HUES6 (cell line): Measurements from ENCODE around the gene DBX1.
"Not testable (repeated sequence)": the region's sequence is repeated elsewhere in the genome, so short reads cannot be mapped to it uniquely, and the experiment has no call there.

Experiments used
- H3K27ac ChIP-seq: 2 replicates; pipeline ENCODE4 v1.7.0; 2013; ENCODE audit warnings: low read depth, mild to moderate bottlenecking, low read length, inconsistent platforms
- H3K27me3 ChIP-seq: 2 replicates; pipeline ENCODE4 v1.6.1; 2013; ENCODE audit warnings: low read length; ENCODE audit not compliant: control insufficient read depth, insufficient read depth
- H3K36me3 ChIP-seq: 2 replicates; pipeline ENCODE4 v1.6.1; 2013; ENCODE audit warnings: low read length; ENCODE audit not compliant: control insufficient read depth, insufficient read depth
- H3K4me1 ChIP-seq: 2 replicates; pipeline ENCODE4 v1.6.1; 2013; ENCODE audit warnings: low read length; ENCODE audit not compliant: control insufficient read depth, insufficient read depth
- H3K4me3 ChIP-seq: 2 replicates; pipeline ENCODE4 v1.5.1; 2013; ENCODE audit warnings: low read depth, low read length
- H3K9ac ChIP-seq: one replicate; pipeline ENCODE4 v1.6.1; 2013; ENCODE audit warnings: mild to moderate bottlenecking, low read length
- H3K9me3 ChIP-seq: 2 replicates; pipeline ENCODE4 v1.6.1; 2013; ENCODE audit warnings: low read depth, low read length; ENCODE audit not compliant: control insufficient read depth, insufficient read depth

The DBX1 gene, protein sequence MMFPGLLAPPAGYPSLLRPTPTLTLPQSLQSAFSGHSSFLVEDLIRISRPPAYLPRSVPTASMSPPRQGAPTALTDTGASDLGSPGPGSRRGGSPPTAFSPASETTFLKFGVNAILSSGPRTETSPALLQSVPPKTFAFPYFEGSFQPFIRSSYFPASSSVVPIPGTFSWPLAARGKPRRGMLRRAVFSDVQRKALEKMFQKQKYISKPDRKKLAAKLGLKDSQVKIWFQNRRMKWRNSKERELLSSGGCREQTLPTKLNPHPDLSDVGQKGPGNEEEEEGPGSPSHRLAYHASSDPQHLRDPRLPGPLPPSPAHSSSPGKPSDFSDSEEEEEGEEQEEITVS

DNA sequence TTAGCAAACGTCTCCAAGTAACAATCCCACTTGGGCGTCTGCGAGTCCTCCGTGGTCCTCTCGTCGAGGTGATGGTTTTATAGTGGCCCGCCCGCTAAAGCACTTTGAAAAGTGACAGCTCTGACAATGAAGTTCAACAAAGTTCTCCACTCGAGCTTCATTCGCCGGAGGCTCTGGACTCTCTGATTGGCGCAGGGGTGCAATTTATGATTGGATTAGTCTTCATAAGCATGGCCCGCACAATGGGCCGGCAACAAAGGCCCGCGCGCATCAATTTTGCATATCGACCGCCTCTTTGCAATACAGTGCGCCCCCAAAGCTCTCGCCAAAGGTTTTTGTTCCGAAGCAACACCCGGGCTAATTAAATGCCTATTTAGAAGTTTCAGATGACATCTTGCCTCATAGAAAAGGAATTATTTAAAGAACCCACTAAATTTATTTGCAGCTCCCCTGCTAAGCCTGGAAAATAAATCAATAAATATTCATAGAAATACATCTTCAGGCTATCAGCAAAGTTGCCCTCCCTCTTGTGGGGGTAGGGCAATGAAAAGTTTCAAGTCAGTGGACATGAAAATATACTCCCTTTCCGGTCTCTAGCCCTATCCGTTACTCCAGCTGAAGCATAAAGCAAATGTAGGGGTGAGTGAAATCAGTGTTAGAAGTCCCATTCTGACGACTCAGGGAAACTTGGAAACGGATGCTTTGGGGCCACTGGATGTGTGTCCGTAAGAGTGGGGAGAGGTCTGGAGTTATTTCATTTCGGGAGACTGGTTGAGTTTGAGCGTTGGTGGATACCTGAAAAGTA, at the start of gene DBX1:
Gene DBX1, minus strand, starts transcription at position 51 of the 805 bp plus-strand sequence. CDS start 151 bp downstream, outside the sequence.
- no peak within 1 kb of the TSS for H3K9ac ChIP-seq
- H3K36me3 ChIP-seq: no peaks in the 10 kb centered on the region
- no peaks in the 10 kb centered on the region for H3K9me3 ChIP-seq
- peak within 1 kb of the TSS; percentile 66 for H3K4me3 ChIP-seq
- peaks cover 100% of the 10 kb centered on the region for H3K27me3 ChIP-seq
- no peak within 1 kb of the TSS for H3K27ac ChIP-seq
- H3K4me1 ChIP-seq: peaks cover 46% of the 10 kb centered on the region

DNA sequence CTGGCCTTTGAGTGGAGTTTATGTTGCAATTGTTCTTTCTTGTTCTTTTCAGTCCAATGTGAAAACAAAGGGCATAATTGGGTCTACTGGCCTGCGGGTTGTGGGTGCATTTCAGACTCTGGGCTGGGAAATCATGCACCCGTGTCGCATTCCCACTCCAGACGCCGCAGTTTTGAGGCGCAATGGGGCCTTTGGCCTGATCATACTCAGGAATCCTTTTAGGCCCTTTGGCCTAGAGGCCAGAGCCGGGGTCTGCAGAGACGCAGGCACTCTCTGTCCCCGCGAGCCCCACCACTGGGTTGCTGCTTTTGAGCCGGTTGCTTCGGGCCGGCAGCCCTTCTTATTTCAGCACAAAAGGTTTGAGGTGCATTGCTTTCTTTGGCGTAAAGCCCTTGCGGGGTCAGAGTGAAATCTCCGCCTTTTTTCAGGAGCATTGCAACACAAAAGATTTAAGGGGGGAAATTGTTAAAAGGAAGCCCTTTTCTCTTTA, 48.4 kb upstream of the DBX1 start:
- Histone ChIP-seq H3K9ac (peak overlapping the region; percentile 6), H3K36me3 (no peaks in the 10 kb centered on the region), H3K27ac (no peak overlapping the region), H3K4me3 (peak overlapping the region; percentile 46), H3K9me3 (no peaks in the 10 kb centered on the region), H3K4me1 (peaks cover 5% of the 10 kb centered on the region), H3K27me3 (peaks cover 91% of the 10 kb centered on the region)

DNA sequence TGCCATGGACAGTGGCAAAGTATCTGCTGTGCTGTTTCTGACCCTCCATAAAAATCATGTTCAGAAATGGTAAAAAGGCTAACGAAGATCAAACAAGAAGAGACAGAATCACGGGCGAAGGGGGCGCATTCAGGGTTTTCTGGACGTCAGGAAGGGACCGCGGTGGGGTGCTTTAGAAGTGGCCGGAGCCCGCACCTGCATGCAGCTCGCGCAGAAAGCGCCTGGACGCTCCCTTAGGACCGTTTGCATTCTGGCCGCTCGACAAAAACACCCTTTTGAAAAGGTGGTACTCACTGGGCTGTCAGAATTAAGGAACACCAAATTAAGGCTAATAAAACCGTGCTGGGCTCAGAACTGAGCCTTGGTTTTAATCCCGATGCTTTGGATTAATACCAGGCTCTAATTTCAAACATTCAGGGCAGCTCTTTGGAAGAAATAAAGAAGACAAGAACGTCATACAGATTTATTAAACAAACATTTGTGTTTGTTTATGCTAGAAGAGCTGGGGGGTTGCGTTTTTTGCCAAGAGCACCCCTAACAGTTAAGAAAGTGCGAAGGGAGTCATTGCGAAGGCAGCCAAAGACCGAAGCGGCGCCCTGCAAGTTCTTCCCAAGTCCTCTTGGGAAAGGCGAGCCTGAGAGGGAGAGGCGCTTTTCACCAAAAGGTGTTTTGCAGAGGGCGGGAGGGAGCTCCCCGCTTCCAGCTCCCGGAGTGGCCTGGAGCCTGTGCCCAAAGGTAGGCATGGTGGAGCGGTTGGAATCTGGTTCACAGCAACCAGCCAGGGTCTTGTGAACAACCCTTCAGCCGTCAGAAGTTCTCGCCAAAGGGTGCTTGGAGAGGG, 47.7 kb upstream of the DBX1 start:
- Histone ChIP-seq H3K27ac (no peak overlapping the region), H3K4me3 (peak overlapping the region; percentile 46), H3K4me1 (peaks cover 5% of the 10 kb centered on the region), H3K27me3 (peaks cover 92% of the 10 kb centered on the region), H3K9me3 (no peaks in the 10 kb centered on the region), H3K36me3 (no peaks in the 10 kb centered on the region), H3K9ac (peak overlapping the region; percentile 6)

GRCh38 chr11:20205807-20206206, 45.5 kb upstream of the DBX1 start:
- Histone ChIP-seq H3K9ac (no peak overlapping the region), H3K4me1 (peaks cover 5% of the 10 kb centered on the region), H3K27me3 (peaks cover 99% of the 10 kb centered on the region), H3K9me3 (no peaks in the 10 kb centered on the region), H3K27ac (no peak overlapping the region), H3K36me3 (no peaks in the 10 kb centered on the region), H3K4me3 (no peak overlapping the region)

DNA sequence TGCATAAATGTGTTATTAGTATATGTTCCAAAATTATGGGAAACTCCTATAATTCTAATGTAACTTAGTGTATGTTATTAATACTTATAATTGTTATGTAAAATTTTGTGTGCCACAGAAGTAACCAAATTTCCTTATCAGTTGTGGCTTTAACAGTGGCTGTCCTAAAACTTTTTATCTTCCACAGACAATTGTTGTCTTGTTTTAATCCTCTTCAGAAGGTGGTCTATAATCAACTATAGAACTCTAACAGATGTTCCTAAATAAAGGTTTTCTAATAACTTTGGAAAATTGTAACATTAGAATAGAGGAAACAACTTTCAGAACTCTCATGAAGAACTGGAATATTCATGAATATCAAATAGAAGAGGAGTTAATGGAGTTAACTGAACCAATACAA, 44.4 kb upstream of the DBX1 start:
- Histone ChIP-seq H3K27ac (no peak overlapping the region), H3K9me3 (no peaks in the 10 kb centered on the region), H3K4me1 (peaks cover 5% of the 10 kb centered on the region), H3K9ac (no peak overlapping the region), H3K4me3 (no peak overlapping the region), H3K36me3 (no peaks in the 10 kb centered on the region), H3K27me3 (peaks cover 100% of the 10 kb centered on the region)

- Histone ChIP-seq H3K4me1 (peaks cover 5% of the 10 kb centered on the region), H3K9me3 (no peaks in the 10 kb centered on the region), H3K27me3 (peaks cover 100% of the 10 kb centered on the region), H3K4me3 (no peak overlapping the region), H3K36me3 (no peaks in the 10 kb centered on the region), H3K27ac (no peak overlapping the region), H3K9ac (no peak overlapping the region)
These were observed 43.6 kb upstream of the DBX1 start for GRCh38 chr11:20203831-20204230.

DNA sequence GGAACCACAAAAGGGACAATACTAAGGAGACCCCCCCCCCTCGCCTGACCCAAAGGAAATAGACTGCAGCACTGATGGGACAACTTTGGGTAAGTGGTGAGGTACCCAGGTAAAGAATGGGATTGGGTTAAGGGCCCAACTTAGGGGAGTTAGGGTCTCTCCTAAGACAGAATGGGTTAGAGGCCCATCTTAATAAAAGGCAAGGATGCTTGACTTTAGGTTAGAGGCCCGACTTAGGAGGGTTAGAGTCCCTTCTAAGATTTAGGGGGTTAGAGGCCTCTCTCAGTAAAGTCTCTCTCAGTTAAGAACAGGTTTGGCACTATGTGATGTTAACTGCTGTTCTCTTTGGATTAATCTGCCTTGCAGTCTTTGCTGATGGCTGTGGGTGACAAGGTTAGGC, 41.0 kb upstream of the DBX1 start:
- Histone ChIP-seq H3K9me3 (no peaks in the 10 kb centered on the region), H3K27me3 (peaks cover 98% of the 10 kb centered on the region), H3K36me3 (no peaks in the 10 kb centered on the region), H3K9ac (no peak overlapping the region), H3K27ac (no peak overlapping the region), H3K4me1 (no peaks in the 10 kb centered on the region), H3K4me3 (no peak overlapping the region)

DNA sequence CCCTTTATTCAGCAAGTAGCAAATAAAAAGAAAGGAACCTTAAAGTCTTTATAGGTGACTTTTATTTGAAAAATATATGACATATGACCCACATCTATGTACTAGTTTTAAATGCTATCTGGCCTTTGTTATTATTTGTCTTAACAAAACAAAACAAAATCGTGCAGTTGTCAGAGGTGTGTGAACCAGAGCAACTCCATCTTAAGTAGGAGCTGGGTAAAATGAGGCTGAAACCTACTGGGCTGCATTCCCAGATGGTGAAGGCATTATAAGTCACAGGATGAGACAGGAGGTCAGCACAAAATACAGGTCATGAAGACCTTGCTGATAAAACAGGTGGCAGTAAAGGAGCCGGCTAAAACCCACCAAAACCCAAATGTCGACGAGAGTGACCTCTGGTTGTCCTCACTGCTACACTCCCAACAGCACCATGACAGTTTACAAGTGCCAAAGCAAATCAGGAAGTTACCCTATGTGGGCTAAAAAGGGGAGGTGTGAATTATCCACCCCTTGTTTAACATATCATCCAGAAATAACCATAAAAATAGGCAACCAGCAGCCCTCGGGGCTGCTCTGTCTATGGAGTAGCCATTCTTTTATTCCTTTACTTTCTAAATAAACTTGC, 40.2 kb upstream of the DBX1 start:
- H3K4me3 ChIP-seq, H3K9ac ChIP-seq, H3K9me3 ChIP-seq, H3K27ac ChIP-seq, H3K4me1 ChIP-seq, H3K36me3 ChIP-seq: not testable (repeated sequence)
- H3K27me3 ChIP-seq: peaks cover 90% of the 10 kb centered on the region

DNA sequence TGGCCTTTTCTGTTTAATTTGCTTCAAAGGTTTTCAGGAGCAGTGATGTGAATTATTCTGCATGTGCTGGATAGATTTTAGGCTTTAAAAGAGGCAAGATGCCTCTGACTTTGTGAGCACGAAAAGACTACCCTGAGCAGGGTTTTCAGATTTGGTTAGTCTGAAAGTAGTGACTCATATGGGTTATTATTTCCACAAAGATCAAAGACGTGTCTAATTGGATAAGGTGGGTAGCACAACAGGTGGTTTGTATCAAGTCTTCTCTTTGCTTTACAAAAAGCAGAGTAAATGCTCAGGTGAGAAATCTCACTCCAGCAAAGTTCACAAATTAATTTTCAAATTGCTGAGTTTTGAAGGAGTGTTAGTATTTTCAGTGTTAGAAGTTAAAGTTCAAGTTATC, 37.6 kb upstream of the DBX1 start:
- Histone ChIP-seq H3K4me3 (no peak overlapping the region), H3K27me3 (peaks cover 67% of the 10 kb centered on the region), H3K9me3 (no peaks in the 10 kb centered on the region)

GRCh38 chr11:20194470-20194869, 34.2 kb upstream of the DBX1 start:
- Histone ChIP-seq H3K4me1 (no peaks in the 10 kb centered on the region), H3K4me3 (no peak overlapping the region), H3K27ac (no peak overlapping the region), H3K36me3 (no peaks in the 10 kb centered on the region), H3K9me3 (no peaks in the 10 kb centered on the region), H3K27me3 (peaks cover 45% of the 10 kb centered on the region), H3K9ac (no peak overlapping the region)

More for the DNA sequence above, 37.6 kb upstream of the DBX1 start:
- Histone ChIP-seq H3K4me1 (no peaks in the 10 kb centered on the region), H3K36me3 (no peaks in the 10 kb centered on the region), H3K9ac (no peak overlapping the region), H3K27ac (no peak overlapping the region)
